WI38 (cell line): ENCODE data around the gene B9D1.

ENCODE experiments used
- H3K4me3 ChIP-seq: 2 replicates; pipeline ENCODE4 v1.5.1; 2011; ENCODE audit warnings: low read depth, mild to moderate bottlenecking, control low read depth, low read length
- TF ChIP-seq, protein P1 (sequence below): IDR thresholded peaks from 2 replicates; pipeline ENCODE4 v1.5.1; 2012; ENCODE audit warnings: low read depth, mild to moderate bottlenecking, control low read depth, low read length

B9D1 gene

DNA sequence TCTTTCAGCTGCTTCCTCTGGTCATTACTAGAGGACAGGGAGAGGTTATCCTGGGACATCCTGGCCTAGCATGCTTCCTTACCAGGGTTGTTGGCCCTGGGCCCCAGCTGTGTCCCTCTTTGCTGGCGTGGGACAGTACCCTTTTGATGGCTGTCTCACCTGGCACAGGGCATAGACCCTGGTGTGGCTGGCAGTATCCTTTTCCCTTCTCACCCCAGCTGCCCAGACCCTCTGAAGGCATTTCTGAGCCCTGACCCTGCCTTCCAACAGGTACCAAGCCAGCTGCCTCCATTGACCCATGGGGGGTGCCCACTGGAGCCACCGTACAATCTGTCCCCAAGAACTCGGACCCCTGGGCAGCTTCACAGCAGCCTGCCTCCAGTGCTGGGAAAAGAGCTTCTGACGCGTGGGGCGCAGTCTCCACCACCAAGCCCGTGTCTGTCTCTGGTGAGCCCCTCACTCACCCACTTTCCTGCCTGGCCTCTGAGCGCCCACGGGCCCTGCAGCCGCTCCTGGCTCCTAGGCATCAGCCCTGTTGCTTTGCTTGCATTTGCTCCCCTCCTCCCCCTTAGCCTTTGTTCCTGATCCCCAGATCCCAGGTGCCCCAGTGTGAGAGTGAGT, 34.0 kb downstream of the B9D1 start:
- no peak overlapping the region for H3K4me3 ChIP-seq
- TF ChIP-seq, protein P1, sequence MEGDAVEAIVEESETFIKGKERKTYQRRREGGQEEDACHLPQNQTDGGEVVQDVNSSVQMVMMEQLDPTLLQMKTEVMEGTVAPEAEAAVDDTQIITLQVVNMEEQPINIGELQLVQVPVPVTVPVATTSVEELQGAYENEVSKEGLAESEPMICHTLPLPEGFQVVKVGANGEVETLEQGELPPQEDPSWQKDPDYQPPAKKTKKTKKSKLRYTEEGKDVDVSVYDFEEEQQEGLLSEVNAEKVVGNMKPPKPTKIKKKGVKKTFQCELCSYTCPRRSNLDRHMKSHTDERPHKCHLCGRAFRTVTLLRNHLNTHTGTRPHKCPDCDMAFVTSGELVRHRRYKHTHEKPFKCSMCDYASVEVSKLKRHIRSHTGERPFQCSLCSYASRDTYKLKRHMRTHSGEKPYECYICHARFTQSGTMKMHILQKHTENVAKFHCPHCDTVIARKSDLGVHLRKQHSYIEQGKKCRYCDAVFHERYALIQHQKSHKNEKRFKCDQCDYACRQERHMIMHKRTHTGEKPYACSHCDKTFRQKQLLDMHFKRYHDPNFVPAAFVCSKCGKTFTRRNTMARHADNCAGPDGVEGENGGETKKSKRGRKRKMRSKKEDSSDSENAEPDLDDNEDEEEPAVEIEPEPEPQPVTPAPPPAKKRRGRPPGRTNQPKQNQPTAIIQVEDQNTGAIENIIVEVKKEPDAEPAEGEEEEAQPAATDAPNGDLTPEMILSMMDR: no peak

DNA sequence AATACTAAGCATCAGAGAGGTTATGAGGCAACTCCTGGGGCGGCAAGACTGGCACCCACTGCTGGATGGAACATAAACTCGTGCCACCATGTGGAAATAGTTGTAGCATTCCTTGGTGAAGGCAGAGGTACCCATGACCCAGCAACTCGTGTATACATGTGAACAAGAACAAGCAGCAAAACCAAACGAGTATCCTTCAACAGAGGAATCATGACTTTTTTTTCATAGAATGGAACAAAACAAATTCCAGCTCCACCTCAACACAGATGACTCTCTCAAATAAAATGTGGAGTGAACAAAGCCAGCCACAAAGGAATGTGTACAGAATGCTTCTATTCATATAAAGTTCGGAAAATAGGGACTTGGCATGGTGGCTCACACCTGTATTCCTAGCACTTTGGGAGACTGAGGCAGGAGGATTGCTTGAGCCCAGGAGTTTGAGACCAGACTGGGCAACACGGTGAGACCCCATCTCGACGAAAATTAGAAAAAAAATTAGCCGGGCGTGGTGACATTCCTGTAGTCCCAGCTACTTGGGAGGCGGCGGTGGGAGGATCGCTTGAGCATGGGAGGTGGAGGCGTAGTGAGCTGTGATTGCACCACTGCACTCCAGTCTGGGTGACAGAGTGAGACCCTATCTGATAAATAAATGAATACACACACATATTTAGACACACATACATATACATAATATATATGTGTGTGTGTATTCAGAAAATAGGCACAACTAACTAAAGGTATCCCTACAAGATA, 35.3 kb downstream of the B9D1 start:
- TF ChIP-seq, protein P1: no peak
- no peak overlapping the region for H3K4me3 ChIP-seq

DNA sequence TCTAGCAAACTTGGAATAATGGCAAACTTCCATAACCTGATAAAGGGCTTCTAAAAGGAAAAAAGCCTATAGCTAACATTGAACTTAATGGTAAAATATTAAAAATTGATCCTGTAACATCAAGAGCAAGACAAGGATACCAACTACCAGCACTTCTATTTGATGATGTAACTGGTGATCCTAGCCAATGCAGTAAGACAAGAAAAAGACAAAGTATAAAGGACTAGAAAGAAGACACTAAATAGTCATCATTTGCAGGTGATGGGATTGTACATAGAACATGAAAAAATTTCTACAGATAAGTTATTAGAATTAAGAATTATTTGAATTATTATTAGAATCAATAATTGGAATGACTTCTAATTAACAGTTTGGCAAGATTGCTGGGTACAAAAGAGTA, 37.0 kb downstream of the B9D1 start:
- H3K4me3 ChIP-seq: no peak overlapping the region
- TF ChIP-seq, protein P1: no peak

DNA sequence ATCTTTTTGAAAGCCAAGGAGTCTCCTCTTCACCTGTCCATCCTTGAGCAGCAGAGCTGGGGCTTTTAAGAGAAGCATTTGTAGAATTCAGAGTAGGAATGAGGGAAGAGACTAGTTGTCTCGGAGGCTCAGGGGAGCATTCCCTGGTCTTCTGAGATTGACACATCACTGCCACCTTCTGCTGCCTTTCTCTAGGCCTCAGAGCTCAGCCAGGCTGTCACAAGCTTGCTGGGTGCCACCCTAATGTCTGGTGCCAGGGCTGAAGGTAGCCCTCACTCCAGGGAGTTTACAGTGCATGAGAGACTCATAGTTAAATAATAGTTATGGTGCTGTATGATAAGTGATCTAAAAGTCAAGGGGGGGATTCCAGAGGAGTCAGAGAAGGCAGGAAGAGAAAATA, 39.7 kb downstream of the B9D1 start:
- TF ChIP-seq, protein P1: no peak
- no peak overlapping the region for H3K4me3 ChIP-seq

DNA sequence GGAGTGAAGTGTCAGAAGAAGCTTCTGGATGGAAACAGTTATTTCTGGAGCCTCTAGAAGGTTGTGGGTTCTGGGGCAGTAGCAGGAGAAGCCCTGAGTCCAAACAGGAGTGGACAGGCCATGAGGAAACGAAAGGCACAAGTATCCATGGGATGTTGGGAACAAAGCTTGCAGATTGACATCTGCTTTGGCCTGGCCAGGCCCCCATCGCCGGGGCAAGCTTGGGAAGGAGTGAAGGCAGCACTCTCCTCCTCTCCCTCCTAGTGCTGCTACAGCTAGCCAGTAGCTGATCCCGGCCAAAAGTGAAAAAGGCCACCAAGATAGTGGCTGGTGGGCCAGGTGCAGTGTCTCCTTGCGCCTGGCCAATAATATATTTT, 40.4 kb downstream of the B9D1 start:
- H3K4me3 ChIP-seq: no peak overlapping the region
- TF ChIP-seq, protein P1: no peak

DNA sequence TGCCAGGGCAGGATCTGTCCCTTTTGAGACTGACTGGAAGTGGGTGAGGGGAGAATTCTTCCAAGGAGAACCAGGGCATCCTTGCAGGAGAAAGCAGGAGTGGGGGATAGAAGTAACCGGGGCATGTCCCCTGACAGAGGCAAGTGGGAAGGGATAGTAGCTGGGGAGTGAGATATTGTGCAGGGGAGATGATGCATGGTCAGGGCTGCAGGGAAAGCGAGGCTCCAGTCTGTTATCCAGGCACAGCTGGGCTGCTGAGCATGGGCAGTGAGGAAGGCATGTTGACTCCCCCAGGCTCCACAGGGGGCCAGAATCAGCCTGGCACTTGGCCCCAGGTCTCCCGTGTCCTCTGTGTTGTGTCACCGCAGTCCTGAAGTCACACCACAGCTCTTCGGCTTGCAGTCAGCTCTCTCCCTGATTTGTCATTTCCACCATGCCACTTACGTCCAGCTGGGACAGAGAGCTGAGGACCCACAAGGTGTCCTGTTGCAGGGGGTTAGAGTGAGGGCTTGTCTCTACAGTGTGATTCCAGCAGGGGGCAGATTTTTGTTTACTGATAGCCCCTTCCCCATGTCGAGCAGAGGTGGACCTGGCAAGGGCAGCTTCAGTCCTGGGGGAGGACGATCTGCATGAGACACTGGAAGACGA, 40.9 kb downstream of the B9D1 start:
- H3K4me3 ChIP-seq: no peak overlapping the region
- TF ChIP-seq, protein P1: no peak

DNA sequence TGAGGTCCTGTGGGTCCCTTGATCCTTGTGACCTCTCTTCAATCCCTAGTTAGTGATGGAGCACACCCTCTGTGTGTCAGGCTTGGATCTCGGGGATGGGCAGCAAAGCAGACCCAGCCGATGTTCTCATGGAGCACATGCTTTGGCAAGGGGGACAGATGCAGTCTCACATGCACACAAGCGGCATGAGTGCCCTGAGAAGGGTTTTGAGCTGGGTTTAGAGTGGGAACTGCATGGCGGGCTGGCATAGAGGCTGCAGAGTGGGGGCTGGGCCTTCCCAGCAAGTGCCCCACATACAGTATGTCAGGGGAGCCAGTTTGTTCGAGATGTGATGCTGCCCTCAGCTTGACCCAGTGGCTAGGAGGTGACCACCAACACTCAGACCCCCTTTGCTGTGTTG, 41.6 kb downstream of the B9D1 start:
- TF ChIP-seq, protein P1: no peak
- no peak overlapping the region for H3K4me3 ChIP-seq
